Activated CD8-positive, alpha-beta memory T cell treated with anti-CD3 and anti-CD28 coated beads, Interleukin-2, amount 50 U/mL, for 1 hour (primary cell): ENCODE results near the gene S100G.
"Not testable (repeated sequence)": the region's sequence is repeated elsewhere in the genome, so short reads cannot be mapped to it uniquely, and the experiment has no call there.

Source experiments
- DNase-seq: peaks from one replicate; pipeline ENCODE4 v3.0.0-alpha.2; 2020; ENCODE audit errors: extremely low read depth

Gene S100G

GRCh38 chrX:16649858-16650257 is at the start of gene S100G:
Gene S100G (plus strand): TSS chrX:16650158. CDS start chrX:16651007, 849 bp downstream.
- no peak for DNase-seq

- DNase-seq: no peak
Measured at GRCh38 chrX:16601885-16602284, 48.1 kb upstream of the S100G start.

- not testable (repeated sequence) for DNase-seq
Measured at GRCh38 chrX:16603235-16603634, 46.7 kb upstream of the S100G start.

- no peak for DNase-seq
Measured at GRCh38 chrX:16603822-16604221, 46.1 kb upstream of the S100G start.

GRCh38 chrX:16604337-16604736 is 45.6 kb upstream of the S100G start:
- DNase-seq: no peak

GRCh38 chrX:16606142-16606720 is 43.7 kb upstream of the S100G start:
- no peak for DNase-seq

- no peak for DNase-seq
Measured at GRCh38 chrX:16610121-16610621, 39.8 kb upstream of the S100G start.

- not testable (repeated sequence) for DNase-seq
Measured at GRCh38 chrX:16610654-16611053, 39.3 kb upstream of the S100G start.

GRCh38 chrX:16612257-16612897 is 37.6 kb upstream of the S100G start:
- no peak for DNase-seq

GRCh38 chrX:16617382-16617781 is 32.6 kb upstream of the S100G start:
- no peak for DNase-seq

- DNase-seq: no peak
Measured at GRCh38 chrX:16618422-16618821, 31.5 kb upstream of the S100G start.

- no peak for DNase-seq
Measured at GRCh38 chrX:16619024-16619423, 30.9 kb upstream of the S100G start.

GRCh38 chrX:16628511-16628910 is 21.4 kb upstream of the S100G start:
- not testable (repeated sequence) for DNase-seq

- no peak for DNase-seq
Measured at GRCh38 chrX:16628946-16629595, 20.9 kb upstream of the S100G start.

GRCh38 chrX:16629909-16630308 is 20.0 kb upstream of the S100G start:
- no peak for DNase-seq

- DNase-seq: no peak
Measured at GRCh38 chrX:16633754-16634153, 16.2 kb upstream of the S100G start.

GRCh38 chrX:16635040-16635439 is 14.9 kb upstream of the S100G start:
- DNase-seq: no peak

GRCh38 chrX:16635596-16635995 is 14.4 kb upstream of the S100G start:
- DNase-seq: no peak

GRCh38 chrX:16638533-16638932 is 11.4 kb upstream of the S100G start:
- DNase-seq: no peak

GRCh38 chrX:16639966-16640365 is 10.0 kb upstream of the S100G start:
- no peak for DNase-seq

- DNase-seq: no peak
Measured at GRCh38 chrX:16640823-16641222, 9.1 kb upstream of the S100G start.

GRCh38 chrX:16643176-16643575 is 6.8 kb upstream of the S100G start:
- no peak for DNase-seq
